Activated CD8-positive, alpha-beta memory T cell treated with anti-CD3 and anti-CD28 coated beads, Interleukin-2, amount 50 U/mL, for 24 hours (primary cell): ENCODE measurements around the gene NPFFR2.
"Not testable (repeated sequence)": the region's sequence is repeated elsewhere in the genome, so short reads cannot be mapped to it uniquely, and the experiment has no call there.

ENCODE experiments used
- DNase-seq: peaks from one replicate; pipeline ENCODE4 v3.0.0-alpha.2; 2020; ENCODE audit errors: extremely low read depth

The NPFFR2 gene

DNA sequence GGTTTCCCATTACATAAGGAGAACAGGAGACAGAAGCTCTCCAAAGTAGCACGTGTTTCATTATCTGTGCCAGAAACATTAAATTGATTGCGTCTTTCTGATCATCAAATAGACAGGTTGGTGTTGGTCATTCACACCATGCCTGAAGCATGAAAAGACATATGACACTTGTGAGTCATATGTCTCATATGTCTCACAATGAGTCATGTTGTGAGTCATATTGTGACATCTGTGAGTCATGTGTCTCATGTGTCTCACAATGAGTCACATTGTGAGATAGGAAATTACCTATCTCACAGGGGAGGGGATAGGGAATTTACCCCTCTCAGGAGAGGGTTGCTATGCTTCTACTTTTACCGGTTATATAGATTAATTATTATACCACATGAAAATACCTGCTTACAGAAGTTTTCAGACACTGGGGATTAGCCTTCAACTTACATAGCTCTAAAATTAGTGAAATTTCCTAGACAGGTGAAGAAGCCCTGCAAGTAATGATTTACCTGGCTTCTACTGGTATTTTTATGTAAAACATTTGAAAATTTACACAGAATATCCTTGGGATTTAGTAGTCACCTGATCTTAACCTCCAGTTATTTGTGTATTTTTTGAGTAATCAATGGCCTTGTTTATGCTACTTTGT, 80.8 kb downstream of the NPFFR2 start:
- DNase-seq = no peak

DNA sequence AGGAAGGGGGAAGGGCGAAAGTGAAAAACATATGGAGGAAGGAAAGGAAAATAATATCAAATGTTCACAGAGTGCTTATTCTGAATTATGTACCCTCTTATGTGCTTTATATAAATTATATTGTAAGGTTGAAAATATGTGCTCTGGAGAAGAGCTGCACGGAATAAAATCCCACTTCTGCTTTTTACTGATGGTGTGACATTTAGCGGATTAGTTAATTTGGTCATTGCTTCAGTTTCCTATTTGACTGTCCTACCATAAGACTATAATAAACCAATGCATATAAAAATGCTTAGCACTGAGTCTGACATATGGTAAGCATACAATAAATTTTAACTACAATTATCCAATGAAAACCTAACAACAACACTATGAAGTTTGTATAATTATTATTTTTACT, 86.2 kb downstream of the NPFFR2 start:
- DNase-seq = no peak

DNA sequence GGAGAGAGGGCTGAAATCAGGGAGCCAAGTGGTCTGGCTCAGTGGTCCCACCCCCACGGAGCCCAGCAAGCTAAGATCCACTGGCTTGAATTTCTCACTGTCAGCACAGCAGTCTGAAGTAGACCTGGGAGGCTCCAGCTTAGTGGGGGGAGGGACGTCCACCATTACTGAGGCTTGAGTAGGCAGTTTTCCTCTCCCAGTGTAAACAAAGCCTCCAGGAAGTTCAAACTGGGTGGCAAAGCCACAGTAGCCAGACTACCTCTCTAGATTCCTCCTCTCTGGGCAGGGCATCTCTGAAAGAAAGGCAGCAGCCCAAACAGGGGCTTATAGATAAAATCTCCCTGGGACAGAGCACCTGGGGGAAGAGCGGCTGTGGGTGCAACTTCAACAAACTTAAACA, 88.1 kb downstream of the NPFFR2 start:
- no peak for DNase-seq

DNA sequence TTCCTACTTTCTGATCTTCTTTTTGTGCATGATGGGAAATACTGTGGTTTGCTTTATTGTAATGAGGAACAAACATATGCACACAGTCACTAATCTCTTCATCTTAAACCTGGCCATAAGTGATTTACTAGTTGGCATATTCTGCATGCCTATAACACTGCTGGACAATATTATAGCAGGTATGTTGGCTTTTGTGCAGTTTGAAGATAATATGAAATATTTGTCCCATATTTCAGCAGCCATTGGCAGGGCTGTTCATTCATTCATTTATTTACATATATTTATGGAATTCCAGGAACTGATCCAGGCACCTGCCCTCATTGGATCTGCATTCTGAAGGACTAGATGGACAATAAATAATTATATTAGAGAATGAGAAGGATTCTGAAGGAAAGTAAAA, 96.9 kb downstream of the NPFFR2 start:
- no peak for DNase-seq

DNA sequence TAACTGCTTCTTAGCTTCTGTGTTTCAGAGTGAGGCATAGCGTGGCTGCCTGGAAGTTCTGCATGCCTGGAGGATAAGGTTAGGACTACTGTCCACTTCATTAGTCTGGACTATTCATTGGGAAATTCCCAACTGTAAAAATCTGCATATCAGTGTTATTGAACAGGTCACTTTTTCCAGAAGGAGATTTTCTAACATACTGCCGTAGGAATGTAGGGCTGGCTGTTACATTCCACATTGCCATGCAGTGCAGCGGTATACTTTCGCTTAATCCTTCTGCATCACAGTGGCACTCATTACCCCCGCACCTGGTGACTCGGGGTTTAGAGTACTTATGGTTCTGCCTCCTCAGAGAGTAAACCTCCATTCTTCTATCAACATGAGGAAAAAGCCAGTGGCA, 104.6 kb downstream of the NPFFR2 start:
- DNase-seq = no peak

DNA sequence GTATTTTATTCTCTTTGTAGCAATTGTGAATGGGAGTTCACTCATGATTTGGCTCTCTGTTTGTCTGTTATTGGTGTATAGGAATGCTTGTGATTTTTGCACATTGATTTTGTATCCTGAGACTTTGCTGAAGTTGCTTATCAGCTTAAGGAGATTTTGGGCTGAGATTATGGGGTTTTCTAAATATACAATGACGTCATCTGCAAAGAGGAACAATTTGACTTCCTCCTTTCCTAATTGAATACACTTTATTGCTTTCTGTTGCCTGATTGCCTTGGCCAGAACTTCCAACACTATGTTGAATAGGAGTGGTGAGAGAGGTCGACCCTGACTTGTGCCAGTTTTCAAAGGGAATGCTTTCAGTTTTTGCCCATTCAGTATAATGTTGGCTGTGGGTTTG, 108.2 kb downstream of the NPFFR2 start:
- DNase-seq = not testable (repeated sequence)

DNA sequence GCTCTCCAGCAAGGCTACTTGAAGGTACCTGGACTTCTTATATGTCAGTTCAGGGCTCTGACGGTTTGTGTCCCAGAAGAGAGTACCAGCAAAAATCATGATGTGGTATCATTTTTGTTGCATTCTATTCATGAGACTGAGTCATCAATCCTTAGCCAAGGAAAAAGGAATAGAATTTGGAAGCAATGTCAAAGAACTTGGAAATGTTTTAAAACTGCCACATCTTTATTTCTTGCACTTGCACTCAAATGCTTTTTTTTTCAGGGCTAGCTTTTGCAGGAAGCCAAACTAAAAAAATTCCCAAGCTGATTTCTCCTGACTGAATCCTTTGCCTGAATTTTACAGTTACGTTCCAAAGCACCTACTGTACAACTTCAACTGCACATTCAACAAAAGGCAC, 112.4 kb downstream of the NPFFR2 start:
- DNase-seq = no peak

DNA sequence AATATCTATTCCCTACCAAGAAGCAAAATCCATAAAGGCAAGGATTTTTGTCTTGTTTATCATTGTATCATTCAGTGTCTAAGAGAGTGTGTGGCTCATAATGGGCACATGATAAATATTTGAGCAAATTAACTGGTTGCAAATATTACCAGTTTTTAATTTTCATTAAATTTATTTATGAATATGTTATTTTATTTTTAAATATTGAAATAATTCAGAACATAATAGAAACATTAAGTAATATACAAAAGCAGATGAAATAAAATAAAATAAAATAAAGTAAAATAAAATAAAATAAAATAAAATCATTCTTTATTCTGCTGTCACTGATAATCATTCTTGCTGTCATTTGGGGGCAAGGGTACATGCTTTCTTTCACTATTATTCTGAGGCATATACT, 120.9 kb downstream of the NPFFR2 start:
- no peak for DNase-seq

DNA sequence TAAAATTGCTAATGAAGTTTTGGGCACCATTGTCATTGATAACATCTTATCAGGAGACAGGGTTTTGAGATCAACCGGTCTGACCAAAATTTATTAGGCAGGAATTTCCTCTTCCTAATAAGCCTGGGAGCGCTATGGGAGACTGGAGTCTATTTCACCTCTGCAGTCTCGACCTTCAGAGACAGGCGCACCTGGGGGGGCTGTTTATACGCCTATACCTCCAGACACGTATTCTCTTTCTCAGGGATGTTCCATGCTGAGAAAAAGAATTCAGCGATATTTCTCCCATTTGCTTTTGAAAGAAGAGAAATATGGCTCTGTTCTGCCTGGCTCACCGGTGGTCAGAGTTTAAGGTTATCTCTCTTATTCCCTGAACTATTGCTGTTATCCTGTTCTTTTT, 121.8 kb downstream of the NPFFR2 start:
- not testable (repeated sequence) for DNase-seq

DNA sequence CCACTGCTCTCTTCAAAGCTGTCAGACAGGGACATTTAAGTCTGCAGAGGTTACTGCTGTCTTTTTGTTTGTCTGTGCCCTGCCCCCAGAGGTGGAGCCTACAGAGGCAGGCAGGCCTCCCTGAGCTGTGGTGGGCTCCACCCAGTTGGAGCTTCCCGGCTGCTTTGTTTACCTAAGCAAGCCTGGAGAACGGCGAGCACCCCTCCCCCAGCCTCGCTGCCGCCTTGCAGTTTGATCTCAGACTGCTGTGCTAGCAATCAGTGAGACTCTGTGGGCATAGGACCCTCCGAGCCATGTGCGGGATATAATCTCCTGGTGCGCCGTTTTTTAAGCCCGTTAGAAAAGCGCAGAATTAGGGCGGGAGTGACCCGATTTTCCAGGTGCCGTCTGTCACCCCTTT, 137.5 kb downstream of the NPFFR2 start:
- DNase-seq = not testable (repeated sequence)

DNA sequence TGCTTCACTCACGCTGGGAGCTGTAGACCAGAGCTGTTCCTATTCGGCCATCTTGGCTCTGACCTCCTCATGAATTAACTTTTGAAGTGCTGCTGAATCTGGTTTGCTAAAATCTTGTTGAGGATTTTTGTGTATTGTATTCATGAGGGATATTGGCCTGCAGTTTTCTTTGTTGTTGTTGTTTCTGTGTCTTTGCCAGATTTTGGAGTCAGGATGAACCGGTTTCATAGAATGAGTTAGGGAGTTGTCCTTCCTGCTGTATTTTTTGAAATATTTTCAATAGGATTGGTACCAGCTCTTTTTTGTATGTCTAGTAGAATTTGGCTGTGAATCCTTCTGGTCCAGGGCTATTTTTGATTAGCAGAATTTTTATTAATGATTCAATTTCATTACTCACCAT, 138.1 kb downstream of the NPFFR2 start:
- DNase-seq = no peak

DNA sequence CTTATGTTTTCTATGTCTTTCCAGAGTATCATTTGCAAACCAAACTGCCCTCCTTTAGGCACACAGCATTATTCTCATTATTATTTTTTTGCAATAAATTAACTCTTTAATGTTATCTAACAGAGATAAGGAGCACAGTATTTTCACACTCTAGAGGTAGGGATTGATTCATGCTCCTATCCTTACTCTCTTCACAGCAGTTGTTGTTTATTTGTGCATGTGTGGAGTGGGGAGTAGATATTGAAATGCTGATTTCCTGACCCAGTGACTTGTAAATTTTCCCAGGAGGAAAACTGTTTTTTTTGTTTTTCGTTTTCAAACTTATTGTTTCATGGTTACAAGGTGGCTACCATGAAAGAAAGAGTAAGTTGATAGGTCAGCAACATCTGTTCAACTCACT, 140.0 kb downstream of the NPFFR2 start:
- no peak for DNase-seq

DNA sequence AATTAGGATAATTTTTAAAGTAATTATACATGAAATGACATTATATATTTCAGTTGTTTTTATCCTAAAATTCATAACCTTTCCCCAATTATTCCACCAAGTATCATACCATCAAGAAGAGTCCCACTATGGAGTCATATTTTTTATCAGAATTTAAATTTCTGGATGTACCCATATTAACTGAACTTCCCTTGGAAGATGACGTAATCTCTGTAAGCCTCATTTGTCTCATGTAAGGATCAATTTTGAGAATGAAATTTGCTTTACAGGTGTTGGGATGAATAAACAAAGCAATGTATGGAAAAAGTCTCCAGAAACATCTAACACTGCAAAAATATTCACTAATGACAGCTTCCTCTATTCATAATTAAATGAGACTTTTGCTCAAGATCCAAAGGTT, 147.5 kb downstream of the NPFFR2 start:
- no peak for DNase-seq

DNA sequence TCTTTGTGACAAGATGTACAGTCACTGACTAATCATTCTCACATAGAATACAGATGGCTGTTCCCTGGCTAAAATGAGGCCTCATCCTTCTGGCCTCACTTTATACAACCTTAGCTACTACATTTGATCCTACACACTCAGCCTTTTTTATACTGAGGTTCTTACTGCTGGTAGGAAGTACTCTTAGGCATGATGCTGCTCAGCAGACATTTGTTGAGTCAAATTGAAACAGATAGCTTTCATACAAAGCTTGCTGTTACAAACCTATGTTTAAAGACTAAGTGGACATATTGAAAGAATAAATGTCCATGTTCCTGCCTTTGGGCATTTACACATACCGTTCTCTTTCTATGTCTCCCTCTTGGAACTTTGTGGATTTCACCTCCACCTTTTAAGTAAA, 154.9 kb downstream of the NPFFR2 start:
- no peak for DNase-seq

DNA sequence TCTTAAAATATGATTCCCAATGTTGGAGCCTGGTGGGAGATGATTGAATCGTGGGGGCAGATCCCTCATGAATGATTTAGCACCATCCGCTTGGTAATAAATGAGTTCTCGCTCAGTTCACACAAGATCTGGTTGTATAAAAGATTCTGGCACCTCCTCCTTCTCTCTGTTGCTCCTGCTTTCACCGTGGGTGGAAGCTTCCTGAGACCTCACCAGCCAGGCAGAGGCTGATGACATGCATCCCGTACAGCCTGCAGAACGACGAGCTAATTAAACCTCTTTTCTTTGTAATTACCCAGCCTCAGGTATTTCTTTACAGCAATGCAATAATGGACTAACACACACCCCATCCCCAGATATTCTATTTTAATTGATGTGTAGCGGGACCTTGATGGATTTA, 162.2 kb downstream of the NPFFR2 start:
- DNase-seq = no peak

DNA sequence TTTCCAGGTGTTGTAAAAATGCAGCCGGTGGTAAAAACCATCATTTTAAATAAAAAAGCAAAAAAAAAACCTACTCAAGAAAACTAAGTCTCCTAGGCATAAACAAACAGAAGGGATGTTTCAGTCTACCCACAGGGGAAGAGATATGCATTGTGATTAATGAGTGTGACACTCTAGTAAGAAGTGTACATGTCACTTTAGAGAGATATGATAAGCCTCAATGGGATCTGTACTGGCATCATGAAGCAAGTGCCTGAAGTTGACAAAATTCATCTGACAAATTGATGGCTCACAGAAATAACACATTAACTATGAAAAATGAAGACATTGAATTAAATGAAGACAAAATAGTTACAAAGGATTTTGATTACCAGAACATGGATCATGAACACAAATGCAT, 162.7 kb downstream of the NPFFR2 start:
- DNase-seq = no peak
